SK-N-SH treated with all-trans-retinoic acid at 6 μM for 48 hours (cell line): ENCODE results near the gene MAPKAPK2.

Experiments
- ESRRG ChIP-seq: fragments of 250-450 bp; sonication (Bioruptor Pico); IDR thresholded peaks from 2 replicates; pipeline ENCODE4 v1.6.1; 2021; ENCODE audit warnings: mild to moderate bottlenecking
- PATZ1 ChIP-seq: fragments of 250-450 bp; sonication (Bioruptor Pico); IDR thresholded peaks from 2 replicates; pipeline ENCODE4 v1.8.0; 2020; ENCODE audit warnings: mild to moderate bottlenecking, moderate library complexity, borderline replicate concordance
- POU6F1 ChIP-seq: fragments of 250-450 bp; sonication (Bioruptor Pico); IDR thresholded peaks from 2 replicates; pipeline ENCODE4 v1.8.0; 2021; ENCODE audit warnings: low read depth, mild to moderate bottlenecking, moderate library complexity, borderline replicate concordance
- ZNF70 ChIP-seq: fragments of 450-650 bp; formaldehyde crosslinking; IDR thresholded peaks from 2 replicates; pipeline ENCODE4 v1.5.0; 2020; ENCODE audit warnings: mild to moderate bottlenecking, moderate library complexity

GRCh38 chr1:206690516-206690915, 5.8 kb downstream of the MAPKAPK2 start:
- TF ChIP-seq ESRRG (CRISPR knock-in tag) (no peak), POU6F1 (CRISPR knock-in tag) (no peak), ZNF70 (no peak), PATZ1 (CRISPR knock-in tag) (no peak)
